GM21576 (cell line): Measurements from ENCODE around the gene PMM1.
"Not testable (repeated sequence)": the region's sequence is repeated elsewhere in the genome, so short reads cannot be mapped to it uniquely, and the experiment has no call there.

Experiments used
- ATAC-seq: cut with Tn5 transposase; IDR thresholded peaks from one replicate; pipeline ENCODE4 v1.9.1; 2021; ENCODE audit warnings: mild to moderate bottlenecking, moderate library complexity; ENCODE audit not compliant: unreplicated experiment

The PMM1 gene

DNA sequence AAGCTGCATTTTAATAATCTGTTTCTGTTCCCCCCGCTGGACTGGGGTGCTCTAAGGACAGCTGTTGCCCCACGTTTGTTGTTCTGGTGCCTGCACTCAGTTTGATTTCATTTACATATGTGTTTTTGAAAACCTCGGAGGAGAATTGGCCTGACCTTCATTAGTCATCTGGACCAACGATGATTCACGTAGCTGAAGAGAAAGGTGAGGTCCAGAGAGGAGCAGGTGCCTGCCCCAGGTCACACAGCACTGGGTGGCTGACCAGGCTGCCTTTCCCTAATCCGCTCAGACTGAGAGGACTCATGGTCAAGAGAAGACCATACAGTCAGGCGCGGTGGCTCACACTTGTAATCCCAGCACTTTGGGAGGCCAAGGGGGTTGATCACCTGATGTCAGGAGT lies 25.1 kb downstream of the PMM1 start:
- ATAC-seq, result no peak

DNA sequence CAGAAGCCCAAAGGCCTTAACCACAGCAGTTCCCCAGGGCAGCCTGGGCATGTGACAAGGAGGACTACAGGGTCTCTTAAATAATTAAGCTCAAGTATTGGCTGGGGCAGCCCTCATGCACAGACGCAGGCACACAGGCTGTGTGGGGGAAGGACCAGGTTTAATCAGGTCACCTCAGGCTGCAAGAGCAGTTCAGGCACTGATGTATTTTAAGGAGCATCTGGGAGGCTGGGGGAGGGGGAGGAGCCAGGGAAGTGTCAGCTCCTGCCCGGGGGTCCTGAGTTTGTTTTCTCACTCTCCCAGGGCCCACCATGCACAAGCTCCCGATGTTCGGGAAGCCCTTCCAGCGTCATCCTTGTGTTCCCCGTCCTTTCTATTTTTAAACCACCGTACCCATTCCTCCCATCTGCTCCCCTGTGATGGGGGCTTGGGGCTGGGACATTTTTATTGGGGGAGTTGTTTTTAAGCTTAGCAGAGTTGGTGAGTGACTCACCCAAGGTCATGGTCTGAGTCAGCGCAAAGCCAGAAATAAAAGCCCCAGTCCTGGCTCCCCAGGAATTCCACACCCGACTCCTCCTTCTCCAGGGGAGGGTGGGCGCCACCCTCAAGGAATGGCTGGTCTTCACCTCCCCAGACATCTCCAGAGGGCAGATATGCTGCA lies 26.5 kb downstream of the PMM1 start:
- ATAC-seq, result no peak

DNA sequence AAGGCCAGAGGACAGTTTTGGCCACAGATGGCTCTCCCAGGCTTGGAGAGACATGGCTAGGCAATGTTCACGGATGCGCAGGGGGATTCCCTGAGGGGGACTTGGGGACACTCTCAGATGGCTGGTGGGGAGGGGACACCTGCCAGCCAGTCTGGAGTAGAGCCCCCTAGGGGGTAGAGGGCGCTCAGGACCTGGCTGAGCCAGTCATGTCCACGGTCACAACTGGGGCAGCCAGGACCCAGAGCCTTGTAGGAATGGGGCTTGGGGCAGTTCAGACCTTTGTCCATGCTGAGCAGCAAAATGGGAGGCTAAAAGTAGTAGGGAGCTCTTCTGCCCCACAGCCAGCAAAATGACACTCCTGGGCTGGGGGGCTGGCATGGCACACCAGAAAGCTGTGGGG lies 27.2 kb downstream of the PMM1 start:
- no peak for ATAC-seq

DNA sequence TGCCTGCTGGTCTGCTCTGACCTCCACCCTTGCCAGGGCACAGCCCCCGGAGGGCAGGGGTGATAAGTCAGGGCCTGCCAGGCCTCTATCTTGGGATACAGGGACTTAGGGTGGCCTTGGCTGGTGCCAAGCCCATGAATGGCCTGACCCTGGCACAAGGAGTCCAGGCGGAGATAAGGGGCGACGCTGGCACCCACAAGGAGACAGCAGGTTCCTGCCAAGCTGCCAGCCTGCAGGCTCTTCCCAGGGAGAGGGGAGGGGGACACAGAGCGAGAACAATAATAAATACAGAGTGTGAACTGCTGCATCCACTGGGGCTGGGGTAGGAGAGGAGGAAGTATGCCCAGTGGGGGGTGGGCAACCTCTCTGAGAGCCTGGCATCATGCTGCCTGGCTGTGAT lies 27.9 kb downstream of the PMM1 start:
- no peak for ATAC-seq

DNA sequence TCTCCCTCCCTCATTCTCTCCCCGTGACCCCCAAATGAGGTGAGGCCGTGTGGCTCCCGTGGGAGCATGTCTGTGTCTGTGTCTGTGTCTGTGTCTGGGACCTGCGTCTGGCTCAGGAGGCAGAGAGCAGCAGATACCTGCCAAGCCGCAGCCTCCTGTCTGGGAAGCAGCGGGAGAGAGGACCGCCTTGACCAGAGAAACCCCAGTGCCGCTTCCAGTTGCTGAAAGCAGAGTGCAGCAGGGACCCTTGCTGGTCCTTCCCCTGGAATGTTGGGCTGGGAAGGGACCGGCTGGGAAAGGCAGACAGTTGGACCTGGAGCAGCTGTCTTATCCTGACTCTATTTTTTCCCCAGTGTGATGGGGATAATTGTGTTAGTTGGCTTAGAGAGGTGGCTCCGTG lies 28.3 kb downstream of the PMM1 start:
- no peak for ATAC-seq

DNA sequence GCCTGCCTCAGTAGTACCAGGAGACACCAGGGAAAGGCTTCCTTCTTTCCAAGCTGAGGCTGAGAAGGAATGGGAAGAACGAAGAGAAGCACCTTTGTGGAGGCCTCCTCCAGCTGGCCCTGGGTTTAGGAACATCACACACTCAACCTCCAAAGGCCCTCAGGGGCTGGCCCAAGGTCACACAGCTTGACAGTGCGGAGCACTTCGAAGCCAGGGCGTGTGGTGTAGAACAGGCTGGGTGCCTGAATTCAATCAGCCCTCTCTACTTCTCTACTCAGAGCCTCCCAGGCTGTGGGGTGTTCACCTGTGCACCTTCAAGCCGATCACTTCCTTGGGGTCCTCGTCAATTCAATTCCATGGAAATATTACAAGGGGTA lies 29.6 kb downstream of the PMM1 start:
- no peak for ATAC-seq

DNA sequence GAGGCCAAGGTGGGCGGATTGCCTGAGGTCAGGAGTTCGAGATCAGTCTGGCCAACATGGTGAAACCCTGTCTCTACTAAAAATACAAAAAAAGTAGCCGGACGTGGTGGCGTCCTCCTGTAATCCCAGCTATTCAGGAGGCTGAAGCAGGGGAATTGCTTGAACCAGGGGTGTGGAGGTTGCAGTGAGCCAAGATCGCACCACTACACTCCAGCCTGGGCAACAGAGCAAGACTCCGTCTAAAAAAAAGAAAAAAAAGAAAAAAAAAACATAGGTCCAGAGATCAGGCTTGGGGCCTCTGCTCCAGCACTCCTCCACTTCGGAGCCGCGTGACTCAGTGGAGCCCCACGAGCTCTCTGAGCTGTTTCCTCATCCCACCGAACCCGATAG lies 31.4 kb downstream of the PMM1 start:
- ATAC-seq, result not testable (repeated sequence)

DNA sequence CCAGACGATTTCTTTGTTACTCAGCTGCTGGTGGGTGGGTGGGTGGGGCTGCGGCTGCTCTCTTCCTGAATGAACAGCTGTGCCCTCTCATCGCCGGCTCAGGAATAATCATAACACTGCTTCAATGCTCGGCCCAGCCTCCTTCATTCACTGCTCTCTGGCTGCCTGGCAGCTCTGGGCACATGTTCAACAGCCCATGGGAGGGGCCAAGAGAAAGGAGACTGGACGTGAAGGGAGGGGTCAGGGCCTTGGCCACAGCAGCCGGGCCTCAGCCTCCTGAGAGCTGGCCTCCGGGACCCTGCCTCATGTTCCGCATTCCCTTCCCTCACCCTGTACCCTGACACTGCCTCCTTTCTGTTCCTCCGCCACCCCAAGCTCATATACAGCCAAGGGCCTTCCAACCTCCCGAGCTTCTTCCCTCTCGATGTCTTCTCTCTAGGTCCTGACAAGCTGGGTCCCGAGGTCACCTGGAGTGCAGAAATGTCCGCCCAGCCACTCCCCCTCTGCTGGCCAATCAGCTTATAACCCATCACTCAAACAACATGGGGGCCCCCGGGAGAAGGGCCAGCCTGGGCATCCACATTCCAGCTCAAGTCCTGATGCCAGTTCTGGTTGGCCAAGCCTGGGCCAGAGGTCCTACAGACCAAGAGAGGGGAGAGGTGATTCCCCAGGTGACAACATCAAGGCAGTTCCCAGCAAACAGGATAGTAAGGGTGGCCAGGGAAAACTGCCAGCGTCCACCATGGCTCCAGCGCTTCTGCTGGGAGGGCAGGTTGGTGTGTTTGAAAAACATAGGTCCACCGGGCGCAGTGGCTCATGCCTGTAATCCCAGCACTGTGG lies 32.0 kb downstream of the PMM1 start:
- ATAC-seq, result no peak

DNA sequence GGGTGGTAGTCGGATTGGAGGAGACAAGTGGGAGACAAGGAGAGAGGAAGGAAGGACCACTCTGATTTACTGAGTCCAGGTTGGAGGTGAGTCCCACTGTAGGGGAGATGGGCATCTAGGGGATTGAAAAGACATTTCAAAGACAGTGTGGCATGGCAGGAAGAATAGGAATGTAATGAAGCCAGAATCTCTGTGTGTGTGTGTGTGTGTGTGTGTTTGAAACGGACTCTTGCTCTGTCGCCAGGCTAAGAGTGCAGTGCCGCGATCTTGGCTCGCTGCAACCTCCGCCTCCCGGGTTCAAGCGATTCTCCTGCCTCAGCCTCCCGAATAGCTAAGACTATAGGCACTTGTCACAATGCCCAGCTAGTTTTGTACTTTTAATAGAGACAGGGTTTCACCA lies 33.1 kb downstream of the PMM1 start:
- ATAC-seq, result no peak

DNA sequence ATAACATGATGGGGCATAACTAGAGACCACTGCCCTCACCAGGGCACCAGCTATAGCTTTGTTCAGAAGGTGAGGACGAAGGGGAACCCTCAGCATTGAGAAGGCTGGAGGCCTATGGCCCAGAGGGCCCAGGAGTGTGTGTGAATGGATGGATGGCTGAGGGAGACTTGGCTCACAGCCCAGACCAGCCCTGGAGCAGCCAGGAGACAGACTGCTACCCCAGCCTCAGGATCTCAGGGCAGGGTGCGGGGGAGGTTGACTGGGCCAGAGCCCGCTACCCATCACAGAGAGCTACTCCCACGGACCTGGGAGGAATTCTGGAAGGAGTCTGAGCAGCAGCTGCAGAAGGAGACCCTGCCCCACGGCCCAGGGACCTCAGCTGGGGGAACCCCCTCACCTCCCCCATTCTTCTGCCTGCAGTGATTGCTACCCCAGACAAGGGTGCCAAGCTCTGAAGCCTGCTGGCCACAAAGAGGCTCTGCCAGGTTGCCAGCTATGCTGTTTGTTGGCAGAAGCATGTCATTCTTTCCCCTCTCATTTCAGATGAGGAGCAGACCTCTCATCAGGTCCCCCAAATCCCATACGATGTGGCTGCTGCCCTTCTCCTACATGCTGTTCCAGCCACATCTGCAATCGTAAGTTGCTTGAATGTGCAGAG lies 34.2 kb downstream of the PMM1 start:
- no peak for ATAC-seq

DNA sequence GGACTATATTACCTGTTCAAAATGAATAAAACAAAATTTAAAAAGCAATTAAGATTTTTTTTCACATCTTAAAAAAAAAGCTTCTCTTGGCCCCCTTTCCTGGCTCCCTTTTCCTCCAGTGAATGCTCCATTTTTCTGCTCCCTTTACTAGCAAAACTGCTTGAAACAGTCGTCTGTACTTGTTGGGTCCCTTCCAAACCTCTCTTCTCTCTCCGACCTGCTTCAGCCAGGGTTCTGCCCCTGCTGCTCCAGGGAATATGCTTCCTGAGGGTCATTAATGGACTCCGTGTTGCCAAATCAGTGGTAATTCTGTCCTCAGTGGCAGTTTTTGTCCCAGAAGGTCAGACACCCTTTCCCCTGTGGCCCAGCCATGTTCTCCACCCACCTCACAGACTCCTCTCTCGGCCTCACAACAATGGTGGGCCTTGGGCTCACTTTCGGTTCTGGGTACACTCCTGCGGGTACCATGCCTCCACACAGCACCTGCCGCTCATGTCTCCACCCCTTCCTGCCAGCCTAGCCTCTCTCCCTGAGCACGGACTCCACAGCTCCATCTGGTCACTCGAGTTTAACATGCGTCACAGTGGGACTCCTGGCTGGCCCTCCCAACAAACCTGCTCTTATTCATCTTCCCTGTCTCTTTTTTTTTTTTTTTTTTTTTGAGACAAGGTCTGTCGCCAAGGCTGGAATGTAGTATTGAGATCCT lies 37.6 kb downstream of the PMM1 start:
- no peak for ATAC-seq

DNA sequence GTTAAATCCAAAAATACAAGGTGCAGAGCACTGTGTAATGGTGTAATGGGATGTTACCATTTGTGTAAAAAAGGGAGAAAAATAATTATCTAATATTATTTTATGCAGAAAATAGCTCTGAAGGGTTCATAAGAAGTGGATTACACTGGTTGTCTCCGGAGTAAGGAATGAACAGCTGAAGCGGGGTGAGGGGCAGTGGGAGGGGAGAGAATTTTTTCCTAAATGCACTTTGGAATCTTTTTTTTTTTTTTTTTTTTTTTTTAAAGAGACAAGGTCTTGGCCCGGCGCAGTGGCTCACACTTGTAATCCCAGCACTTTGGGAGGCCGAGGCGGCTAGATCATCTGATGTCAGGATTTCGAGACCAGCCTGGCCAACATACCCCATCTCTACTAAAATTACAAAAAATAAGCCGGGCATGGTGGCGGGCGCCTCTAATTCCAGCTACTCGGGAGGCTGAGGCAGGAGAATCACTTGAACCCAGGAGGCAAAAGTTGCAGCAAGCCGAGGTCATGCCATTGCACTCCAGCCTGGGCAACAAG lies 38.6 kb downstream of the PMM1 start:
- ATAC-seq, result no peak

DNA sequence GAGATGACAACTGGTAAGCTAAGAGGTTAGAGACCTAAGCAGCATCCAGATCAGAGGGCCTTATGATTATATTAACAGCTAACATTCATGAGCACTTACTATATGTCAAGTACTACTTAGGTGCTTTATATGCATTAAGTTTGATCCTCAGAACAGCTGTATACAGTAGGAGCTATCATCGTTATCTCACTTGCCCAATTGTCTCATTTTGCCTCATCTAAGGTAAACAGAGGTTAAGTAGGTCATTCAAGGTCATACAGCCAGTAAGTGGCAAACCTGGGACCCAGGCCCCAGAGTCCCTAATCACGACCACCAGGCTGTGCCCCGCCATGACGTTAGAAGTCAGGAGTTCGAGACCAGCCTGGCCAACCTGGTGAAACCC lies 40.8 kb downstream of the PMM1 start:
- ATAC-seq, result no peak

DNA sequence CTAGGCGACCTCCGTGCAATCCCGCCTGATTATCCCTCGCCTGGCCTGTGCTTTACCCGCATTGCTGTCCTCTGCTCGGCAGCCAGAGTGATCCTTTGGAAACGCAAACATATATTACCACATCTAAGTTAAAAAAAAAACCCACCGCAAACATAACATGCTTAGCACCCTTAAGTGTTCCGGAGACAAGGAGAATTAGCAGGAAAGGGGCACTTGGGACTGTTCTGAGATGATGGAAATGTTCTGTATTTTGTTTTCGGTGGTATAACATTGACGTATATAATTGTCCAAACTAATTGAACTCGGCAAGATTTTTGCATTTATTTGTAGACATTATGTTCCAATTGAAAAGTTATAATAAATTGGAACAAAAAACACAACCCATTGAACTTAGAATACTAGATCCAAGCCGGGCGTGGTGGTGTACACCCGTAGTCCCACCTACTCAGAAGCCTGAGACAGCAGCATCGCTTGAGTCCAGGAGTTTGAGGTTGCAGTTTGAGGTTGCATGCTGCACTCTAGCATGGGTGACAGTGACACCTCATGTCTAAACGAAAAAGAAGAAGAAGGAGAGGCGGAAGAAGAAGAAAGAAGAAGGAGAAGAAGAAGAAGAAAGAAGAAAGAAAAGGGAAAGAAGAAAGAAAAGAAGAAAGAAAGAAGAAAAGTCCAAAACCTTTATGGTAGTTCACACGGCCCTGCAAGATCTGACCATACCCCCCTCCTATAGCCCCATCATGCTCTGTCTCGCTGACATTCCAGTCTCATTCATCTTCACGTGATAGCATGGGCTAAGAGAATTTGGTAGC lies 44.8 kb downstream of the PMM1 start:
- no peak for ATAC-seq

DNA sequence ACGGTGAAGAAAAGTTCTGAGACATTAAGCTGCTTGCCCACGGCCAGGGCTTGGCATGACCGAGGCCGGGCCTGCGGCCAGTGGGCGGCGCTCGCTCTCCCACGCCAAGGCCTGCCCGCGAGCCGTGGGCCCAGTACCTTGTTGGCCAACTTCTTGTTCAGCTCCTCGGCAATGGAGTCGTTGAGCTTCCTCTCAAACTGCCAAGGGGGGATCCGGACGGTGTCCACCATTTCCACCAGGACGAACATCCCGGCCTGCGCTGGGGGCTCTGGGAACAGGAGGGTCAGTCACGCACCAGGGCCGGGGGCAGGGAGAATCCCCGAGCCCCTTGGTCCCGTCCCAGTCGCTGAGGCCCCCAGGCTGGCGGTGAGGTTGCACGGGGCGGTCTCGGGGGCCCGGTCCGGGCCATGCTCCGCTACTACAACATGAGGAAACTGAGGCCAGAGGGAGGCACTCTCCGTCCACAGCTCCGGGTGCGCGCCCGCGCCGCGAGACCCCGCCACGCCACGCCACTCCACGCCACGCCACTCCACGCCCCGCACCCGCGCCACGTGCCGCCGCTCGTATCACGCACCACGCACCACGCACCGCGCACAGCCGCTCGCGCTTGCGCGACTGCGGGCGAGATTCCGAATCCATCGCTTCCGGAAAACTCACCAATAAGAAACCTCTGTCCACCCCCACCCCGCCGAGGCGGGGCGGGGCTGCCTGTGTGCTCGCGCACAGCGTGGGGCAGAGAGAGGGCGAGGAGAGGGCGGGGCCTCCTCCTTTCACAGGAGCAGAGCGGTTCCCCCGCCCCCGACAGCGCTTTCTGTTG lies 45.6 kb downstream of the PMM1 start, which contains the start of gene POLR3H:
Gene POLR3H, minus strand, starts transcription at position 617 of the 817 bp plus-strand sequence. Its CDS starts 369 bp downstream, at position 248.
- peak; percentile 84 for ATAC-seq

DNA sequence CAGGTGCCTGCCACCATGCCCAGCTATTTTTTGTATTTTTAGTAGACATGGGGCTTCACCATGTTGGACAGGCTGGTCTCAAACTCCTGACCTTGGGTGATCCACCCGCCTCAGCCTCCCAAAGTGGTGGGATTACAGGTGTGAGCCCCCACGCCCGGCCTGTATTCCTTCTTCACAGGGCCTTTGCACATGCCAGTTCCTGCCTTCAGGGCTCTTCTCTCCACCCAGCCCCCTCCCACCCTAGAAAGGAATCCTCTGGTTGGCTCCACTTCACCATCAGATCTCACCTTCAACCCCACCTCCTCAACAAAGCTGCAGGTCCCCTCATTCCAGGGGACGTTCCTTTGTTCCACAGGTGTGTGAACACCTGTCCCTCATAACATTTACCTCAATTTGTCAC lies 47.4 kb downstream of the PMM1 start:
- ATAC-seq, result no peak

DNA sequence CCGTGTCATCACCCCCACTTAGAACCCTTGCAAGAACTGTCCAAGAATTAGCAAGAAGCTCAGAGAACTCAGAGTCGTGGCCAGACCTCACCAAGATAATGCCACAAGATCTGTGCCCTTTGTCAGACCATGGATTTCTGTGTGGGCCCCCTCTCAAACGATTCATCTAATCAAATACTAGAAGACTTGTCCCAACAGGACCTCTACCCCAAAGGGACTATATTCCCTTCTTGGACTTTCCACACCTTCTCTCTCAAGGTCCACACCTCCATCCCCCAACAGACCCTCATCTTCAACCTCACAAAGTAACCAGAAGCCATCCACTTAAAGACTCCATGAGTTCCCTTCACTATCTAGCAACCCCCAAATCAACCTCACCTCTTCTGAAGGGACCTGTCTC lies 48.2 kb downstream of the PMM1 start:
- no peak for ATAC-seq

DNA sequence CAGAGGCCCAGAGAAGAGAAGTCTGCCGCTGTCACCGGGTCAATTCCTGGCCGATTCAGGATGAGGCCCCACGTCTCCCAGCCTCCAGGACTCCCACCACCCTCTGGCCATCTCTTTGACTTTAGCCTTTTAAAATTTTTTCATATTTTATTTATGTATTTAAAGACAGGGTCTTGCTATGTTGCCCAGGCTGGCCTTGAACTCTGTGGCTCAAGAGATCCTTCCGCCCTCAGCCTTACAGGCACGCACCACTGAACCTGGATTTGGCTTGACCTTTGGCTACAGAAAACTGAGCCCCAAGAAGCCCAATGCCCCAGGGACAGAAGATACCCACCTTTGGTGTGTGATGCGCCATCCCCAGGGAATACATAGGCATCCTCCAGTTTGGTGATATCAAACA lies 49.3 kb downstream of the PMM1 start:
- no peak for ATAC-seq

DNA sequence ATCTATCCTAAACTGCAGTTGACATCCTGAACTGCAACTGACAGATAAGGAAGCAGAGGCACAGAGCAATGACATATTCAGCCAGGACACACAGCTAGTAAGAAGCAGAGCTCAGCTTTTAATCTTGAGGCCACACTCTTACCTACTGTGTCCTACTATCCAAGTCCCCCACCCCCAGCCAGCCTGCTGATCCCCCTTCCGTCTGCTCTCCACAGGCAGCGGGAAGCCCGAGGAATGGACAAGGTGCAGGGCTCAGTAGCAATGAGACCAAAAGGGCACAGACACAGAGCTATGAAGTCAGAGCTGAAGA lies 49.7 kb downstream of the PMM1 start:
- no peak for ATAC-seq
